Measurements from ENCODE around the gene INCA1.

GRCh38 chr17:5043524-5043923 is 46.2 kb upstream of the INCA1 start:
- TF ChIP-seq POLR2AphosphoS5 (IDR thresholded peaks at IDR 0.05; ENCODE audit: borderline replicate concordance, low read depth, low read length) (no peak), EZH2 (IDR thresholded peaks at IDR 0.05) (no peak), FOXP2 (optimal IDR thresholded peaks at IDR 0.05; ENCODE audit: control extremely low read depth, extremely low read length, insufficient read depth) (no peak)

Measured in SK-N-MC (cell line).